Ectodermal cell (in vitro differentiated cells): ENCODE results near the gene CORIN.
"Not testable (repeated sequence)": the region's sequence is repeated elsewhere in the genome, so short reads cannot be mapped to it uniquely, and the experiment has no call there.

Source experiments
- H3K27ac ChIP-seq: 2 replicates; pipeline ENCODE4 v1.7.0; 2013; ENCODE audit warnings: mild to moderate bottlenecking, low read depth, low read length; ENCODE audit not compliant: insufficient read depth, poor library complexity, severe bottlenecking
- H3K27me3 ChIP-seq: 2 replicates; pipeline ENCODE4 v1.7.0; 2013; ENCODE audit warnings: mild to moderate bottlenecking, low read length; ENCODE audit not compliant: insufficient read depth, control insufficient read depth, poor library complexity, severe bottlenecking
- H3K36me3 ChIP-seq: one replicate; pipeline ENCODE4 v1.7.0; 2013; ENCODE audit warnings: low read length; ENCODE audit not compliant: control insufficient read depth, insufficient read depth
- H3K4me1 ChIP-seq: one replicate; pipeline ENCODE4 v1.7.0; 2013; ENCODE audit warnings: low read length; ENCODE audit not compliant: control insufficient read depth, insufficient read depth
- H3K4me3 ChIP-seq: 2 replicates; pipeline ENCODE4 v1.7.0; 2013; ENCODE audit warnings: low read depth, low read length, control low read depth; ENCODE audit not compliant: insufficient read depth
- H3K9me3 ChIP-seq: 2 replicates; pipeline ENCODE4 v1.7.0; 2013; ENCODE audit warnings: mild to moderate bottlenecking, low read length, moderate library complexity; ENCODE audit not compliant: control insufficient read depth
- WGBS, 2 experiments: methylation state at CpG; one replicate each; pipeline ENCODE4 v1.1.7; 2013; ENCODE audit warnings: missing lambda C conversion rate in 2 of 2; 5-methylcytosine and 5-hydroxymethylcytosine counted together

The CORIN gene

DNA sequence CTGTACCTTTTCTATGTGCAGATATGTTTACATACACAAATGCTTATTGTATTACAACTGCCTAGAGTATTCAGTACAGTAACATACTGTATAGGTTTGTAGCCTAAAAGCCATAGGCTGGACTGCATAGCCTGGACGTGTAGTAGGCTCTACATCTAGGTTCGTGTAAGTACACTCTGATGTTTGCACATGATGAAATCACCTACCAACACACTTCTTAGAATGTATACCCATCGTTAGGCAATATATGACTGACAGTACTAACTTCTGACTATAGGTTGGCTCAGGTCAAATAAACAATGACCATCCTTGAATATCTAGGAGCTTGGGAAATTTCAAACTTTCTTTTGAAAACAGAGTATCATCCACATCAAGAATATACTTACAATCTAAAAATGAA is 139.0 kb downstream of the CORIN start:
- no peaks in the 10 kb centered on the region for H3K9me3 ChIP-seq
- 94 to 99% methylated on average over 3 of the region's 3 CpGs for WGBS, 2 experiments
- no peaks in the 10 kb centered on the region for H3K27me3 ChIP-seq
- peaks cover 2% of the 10 kb centered on the region for H3K4me1 ChIP-seq
- no peak overlapping the region for H3K4me3 ChIP-seq
- no peak overlapping the region for H3K27ac ChIP-seq
- H3K36me3 ChIP-seq, result no peaks in the 10 kb centered on the region

GRCh38 chr4:47696823-47697222 is 141.0 kb downstream of the CORIN start:
- H3K27me3 ChIP-seq, result no peaks in the 10 kb centered on the region

GRCh38 chr4:47695260-47695659 is 142.6 kb downstream of the CORIN start:
- Histone ChIP-seq H3K27ac (no peak overlapping the region), H3K9me3 (no peaks in the 10 kb centered on the region), H3K4me1 (no peaks in the 10 kb centered on the region), H3K36me3 (no peaks in the 10 kb centered on the region), H3K4me3 (no peak overlapping the region), H3K27me3 (no peaks in the 10 kb centered on the region)
- WGBS, 2 experiments, result 92 to 94% methylated on average over 1 of the region's 1 CpG

More at GRCh38 chr4:47696823-47697222, 141.0 kb downstream of the CORIN start:
- Histone ChIP-seq H3K4me3 (no peak overlapping the region), H3K36me3 (no peaks in the 10 kb centered on the region), H3K27ac (no peak overlapping the region), H3K4me1 (no peaks in the 10 kb centered on the region), H3K9me3 (no peaks in the 10 kb centered on the region)
- 90 to 92% methylated on average over 6 of the region's 6 CpGs for WGBS, 2 experiments

- WGBS, 2 experiments, result 92 to 97% methylated on average over 1 of the region's 1 CpG
- Histone ChIP-seq H3K4me3 (no peak overlapping the region), H3K27ac (no peak overlapping the region), H3K9me3 (no peaks in the 10 kb centered on the region), H3K4me1 (no peaks in the 10 kb centered on the region), H3K27me3 (no peaks in the 10 kb centered on the region), H3K36me3 (no peaks in the 10 kb centered on the region)
Measured at GRCh38 chr4:47694322-47694721, 143.5 kb downstream of the CORIN start.

- no peaks in the 10 kb centered on the region for H3K4me1 ChIP-seq
- H3K27ac ChIP-seq, result no peak overlapping the region
- no peak overlapping the region for H3K4me3 ChIP-seq
- H3K27me3 ChIP-seq, result no peaks in the 10 kb centered on the region
- no peaks in the 10 kb centered on the region for H3K36me3 ChIP-seq
- no peaks in the 10 kb centered on the region for H3K9me3 ChIP-seq
- 84 to 89% methylated on average over 7 of the region's 7 CpGs for WGBS, 2 experiments
Measured at GRCh38 chr4:47692691-47693090, 145.2 kb downstream of the CORIN start.

- H3K27me3 ChIP-seq, H3K9me3 ChIP-seq, H3K36me3 ChIP-seq, H3K4me1 ChIP-seq, H3K4me3 ChIP-seq, H3K27ac ChIP-seq: not testable (repeated sequence)
- WGBS, 2 experiments, result 91 to 95% methylated on average over 1 of the region's 1 CpG
Measured at GRCh38 chr4:47691757-47692383, 146.0 kb downstream of the CORIN start.

GRCh38 chr4:47690611-47691010 is 147.3 kb downstream of the CORIN start:
- Histone ChIP-seq H3K4me3 (no peak overlapping the region), H3K9me3 (no peaks in the 10 kb centered on the region), H3K27ac (no peak overlapping the region), H3K36me3 (no peaks in the 10 kb centered on the region), H3K27me3 (no peaks in the 10 kb centered on the region), H3K4me1 (no peaks in the 10 kb centered on the region)
- 89 to 95% methylated on average over 3 of the region's 3 CpGs for WGBS, 2 experiments

DNA sequence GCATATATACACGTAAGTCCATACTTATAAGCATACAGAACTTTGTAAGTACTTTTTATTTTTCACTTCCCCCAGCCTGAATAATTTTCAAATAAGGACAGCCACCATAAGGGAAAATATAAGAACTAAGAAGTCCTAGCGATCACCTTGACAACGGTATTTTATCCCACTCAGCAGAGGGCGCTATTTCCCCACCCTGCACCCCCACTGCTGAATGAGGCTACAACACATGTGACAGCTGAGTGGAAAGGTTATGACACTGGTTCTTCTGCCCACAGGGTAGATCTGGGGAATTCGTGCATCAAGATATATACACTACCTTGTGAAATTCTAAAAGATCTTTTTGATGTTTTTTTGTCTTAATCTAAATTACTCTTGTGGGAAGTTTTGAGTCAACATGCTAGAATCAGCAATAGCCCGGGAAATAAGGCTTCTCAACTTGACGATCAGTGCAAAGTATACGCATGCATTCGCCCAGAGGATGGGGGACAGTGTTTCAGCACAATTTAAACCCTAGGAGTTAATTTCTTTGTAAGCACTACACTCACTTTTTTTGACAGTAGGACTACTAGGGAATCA is 151.5 kb downstream of the CORIN start:
- Histone ChIP-seq H3K4me1 (no peaks in the 10 kb centered on the region), H3K4me3 (no peak overlapping the region), H3K9me3 (no peaks in the 10 kb centered on the region), H3K27ac (no peak overlapping the region), H3K36me3 (no peaks in the 10 kb centered on the region), H3K27me3 (no peaks in the 10 kb centered on the region)
- 48 to 52% methylated on average over 8 to 9 of the region's 9 CpGs for WGBS, 2 experiments

DNA sequence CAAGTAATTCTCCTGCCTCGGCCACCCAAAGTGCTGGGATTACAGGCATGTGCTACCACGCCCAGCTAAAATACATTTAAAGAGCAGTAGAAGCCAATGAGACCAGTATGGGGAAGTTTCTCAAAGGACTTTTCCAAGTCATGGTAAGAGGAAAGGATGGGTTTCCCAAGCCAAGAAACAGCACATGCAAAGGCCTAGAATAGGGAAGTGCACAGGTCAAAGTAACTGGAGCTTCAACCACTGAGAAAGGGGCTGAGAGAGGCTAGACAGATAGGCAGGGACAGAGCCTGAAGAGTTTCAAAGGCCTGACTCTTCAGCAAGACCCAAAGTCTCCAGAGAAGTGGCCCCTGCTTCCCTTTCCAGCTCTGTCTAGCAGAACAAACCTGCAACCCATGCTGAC is 162.1 kb downstream of the CORIN start:
- no peak overlapping the region for H3K4me3 ChIP-seq
- WGBS, 2 experiments, result 93 to 96% methylated on average over 2 of the region's 2 CpGs
- no peaks in the 10 kb centered on the region for H3K4me1 ChIP-seq
- no peak overlapping the region for H3K27ac ChIP-seq
- no peaks in the 10 kb centered on the region for H3K36me3 ChIP-seq
- no peaks in the 10 kb centered on the region for H3K27me3 ChIP-seq
- H3K9me3 ChIP-seq, result no peaks in the 10 kb centered on the region

GRCh38 chr4:47674144-47674543 is 163.7 kb downstream of the CORIN start:
- Histone ChIP-seq H3K4me3 (no peak overlapping the region), H3K27ac (no peak overlapping the region), H3K4me1 (no peaks in the 10 kb centered on the region), H3K36me3 (no peaks in the 10 kb centered on the region), H3K9me3 (no peaks in the 10 kb centered on the region), H3K27me3 (no peaks in the 10 kb centered on the region)
- WGBS, 2 experiments, result 93 to 94% methylated on average over 4 of the region's 4 CpGs
